Measurements from ENCODE around the gene ZNF322. TPM values are rescaled to one million over a fixed set of nuclear protein-coding genes. Genes with fewer than 3 reads are reported as not detected.

Gene ZNF322
- polyA plus RNA-seq, 1 donor (not counting 4 experiments of a cell fraction or from before 2014, with no cell fraction given): 7.7 TPM

- H3K27ac ChIP-seq (ENCODE audit: control insufficient read depth, insufficient read depth, low read length): no peak overlapping the region
- no peaks in the 10 kb centered on the region for H3K9me3 ChIP-seq (ENCODE audit: control insufficient read depth, low read depth, low read length)
- H3K36me3 ChIP-seq (ENCODE audit: control insufficient read depth in 2 of 2, extremely low read depth in 1 of 2, insufficient read depth in 2 of 2, low read length in 2 of 2): no peaks in the 10 kb centered on the region
- no peak overlapping the region for H3K9ac ChIP-seq (ENCODE audit: control insufficient read depth, extremely low read depth, insufficient read depth, low read length)
- no peaks in the 10 kb centered on the region for H3K4me1 ChIP-seq (ENCODE audit: control insufficient read depth, extremely low read depth, insufficient read depth, low read length)
- no peak overlapping the region for H3K4me2 ChIP-seq (ENCODE audit: control insufficient read depth, extremely low read depth, insufficient read depth, low read depth, low read length)
- FAIRE-seq (no peak), DNase-seq (ENCODE audit: low read depth, low spot score) (no peak)
- no peaks in the 10 kb centered on the region for H4K20me1 ChIP-seq (ENCODE audit: control insufficient read depth, extremely low read depth, insufficient read depth, low read length)
- no peak overlapping the region for H2AFZ ChIP-seq (ENCODE audit: control insufficient read depth, low read length)
- TF ChIP-seq EZH2 (IDR thresholded peaks at IDR 0.05; ENCODE audit: low read length) (no peak), CTCF (optimal IDR thresholded peaks at IDR 0.05 in 1 of 3, IDR thresholded peaks at IDR 0.05 in 1 of 3, conservative IDR thresholded peaks at IDR 0.05 in 1 of 3; ENCODE audit: extremely low read depth in 1 of 3, insufficient read depth in 2 of 3, low read length in 3 of 3) (no peak)
- H3K9me1 ChIP-seq (ENCODE audit: control insufficient read depth, extremely low read depth, insufficient read depth, low read length): no peaks in the 10 kb centered on the region
- dilution Hi-C loops (cut with MboI; ENCODE audit: extremely low pct_ligation_motif_present, low sequenced_read_pairs): no loop called here
- no peaks in the 10 kb centered on the region for H3K79me2 ChIP-seq (ENCODE audit: control insufficient read depth, insufficient read depth, low read length)
- H3K4me3 ChIP-seq (ENCODE audit: control insufficient read depth in 2 of 3, extremely low read depth in 1 of 3, insufficient read depth in 2 of 3, low read depth in 1 of 3, low read length in 3 of 3): no peak overlapping the region
- no peaks in the 10 kb centered on the region for H3K27me3 ChIP-seq (ENCODE audit: control insufficient read depth, extremely low read depth, insufficient read depth, low read length)
These were observed 36.1 kb downstream of the ZNF322 start for GRCh38 chr6:26623339-26623859.

GRCh38 chr6:26613689-26614683, 45.6 kb downstream of the ZNF322 start:
- Histone ChIP-seq H3K9ac (ENCODE audit: control insufficient read depth, extremely low read depth, insufficient read depth, low read length) (no peak overlapping the region), H3K27ac (ENCODE audit: control insufficient read depth, insufficient read depth, low read length) (no peak overlapping the region), H3K9me1 (ENCODE audit: control insufficient read depth, extremely low read depth, insufficient read depth, low read length) (no peaks in the 10 kb centered on the region), H3K36me3 (ENCODE audit: control insufficient read depth in 2 of 2, extremely low read depth in 1 of 2, insufficient read depth in 2 of 2, low read length in 2 of 2) (no peaks in the 10 kb centered on the region), H3K4me3 (ENCODE audit: control insufficient read depth in 2 of 3, extremely low read depth in 1 of 3, insufficient read depth in 2 of 3, low read depth in 1 of 3, low read length in 3 of 3) (peak overlapping the region in 2 of 3 experiments; percentile 57 to 68), H3K4me2 (ENCODE audit: control insufficient read depth, extremely low read depth, insufficient read depth, low read depth, low read length) (peak overlapping the region; percentile 85), H3K27me3 (ENCODE audit: control insufficient read depth, extremely low read depth, insufficient read depth, low read length) (peaks cover 31% of the 10 kb centered on the region), H3K79me2 (ENCODE audit: control insufficient read depth, insufficient read depth, low read length) (no peaks in the 10 kb centered on the region), H3K9me3 (ENCODE audit: control insufficient read depth, low read depth, low read length) (peaks cover 2% of the 10 kb centered on the region), H3K4me1 (ENCODE audit: control insufficient read depth, extremely low read depth, insufficient read depth, low read length) (peaks cover 6% of the 10 kb centered on the region), H2AFZ (ENCODE audit: control insufficient read depth, low read length) (peak overlapping the region; percentile 56), H4K20me1 (ENCODE audit: control insufficient read depth, extremely low read depth, insufficient read depth, low read length) (no peaks in the 10 kb centered on the region)
- FAIRE-seq (no peak), DNase-seq (ENCODE audit: low read depth, low spot score) (no peak)
- dilution Hi-C loops (cut with MboI; ENCODE audit: extremely low pct_ligation_motif_present, low sequenced_read_pairs): no loop called here
- TF ChIP-seq EZH2 (IDR thresholded peaks at IDR 0.05; ENCODE audit: low read length) (peak; percentile 74), CTCF (optimal IDR thresholded peaks at IDR 0.05 in 1 of 3, IDR thresholded peaks at IDR 0.05 in 1 of 3, conservative IDR thresholded peaks at IDR 0.05 in 1 of 3; ENCODE audit: extremely low read depth in 1 of 3, insufficient read depth in 2 of 3, low read length in 3 of 3) (no peak)

All from keratinocyte (primary cell).